GM21723 (cell line): ENCODE results near the gene HRH3.
A peak's percentile ranks its signal among the peaks of the same experiment; 100 is the strongest.

Experiments
- ATAC-seq: cut with Tn5 transposase; IDR thresholded peaks from one replicate; pipeline ENCODE4 v1.9.1; 2021; ENCODE audit warnings: mild to moderate bottlenecking, moderate library complexity; ENCODE audit not compliant: unreplicated experiment

Gene HRH3

GRCh38 chr20:62201173-62202082, 18.6 kb downstream of the HRH3 start:
- no peak for ATAC-seq

- ATAC-seq = no peak
These were observed 19.4 kb downstream of the HRH3 start for GRCh38 chr20:62200491-62201172.

GRCh38 chr20:62198931-62199330, 21.1 kb downstream of the HRH3 start:
- no peak for ATAC-seq

GRCh38 chr20:62198496-62198895, 21.6 kb downstream of the HRH3 start:
- no peak for ATAC-seq

- ATAC-seq = no peak
These were observed 22.3 kb downstream of the HRH3 start for GRCh38 chr20:62197801-62198200.

GRCh38 chr20:62197311-62197710, 22.8 kb downstream of the HRH3 start:
- no peak for ATAC-seq

GRCh38 chr20:62196286-62196685, 23.8 kb downstream of the HRH3 start:
- no peak for ATAC-seq

- ATAC-seq = no peak
These were observed 24.3 kb downstream of the HRH3 start for GRCh38 chr20:62195736-62196135.

- no peak for ATAC-seq
These were observed 25.0 kb downstream of the HRH3 start for GRCh38 chr20:62195075-62195405.

- ATAC-seq = no peak
These were observed 26.7 kb downstream of the HRH3 start for GRCh38 chr20:62193079-62194025.

- ATAC-seq = no peak
These were observed 27.4 kb downstream of the HRH3 start for GRCh38 chr20:62192635-62193034.

- no peak for ATAC-seq
These were observed 28.1 kb downstream of the HRH3 start for GRCh38 chr20:62191781-62192559.

GRCh38 chr20:62190639-62191411, 29.3 kb downstream of the HRH3 start:
- ATAC-seq = no peak

GRCh38 chr20:62186887-62187866, 32.9 kb downstream of the HRH3 start:
- ATAC-seq = no peak

GRCh38 chr20:62186096-62186426, 34.0 kb downstream of the HRH3 start:
- ATAC-seq = no peak

GRCh38 chr20:62183426-62184142, 36.5 kb downstream of the HRH3 start:
- ATAC-seq = no peak

- peak; percentile 89 for ATAC-seq
These were observed 37.3 kb downstream of the HRH3 start, which contains the start of gene MTG2 for GRCh38 chr20:62182469-62183425. Gene MTG2 (plus strand): TSS chr20:62183028. CDS start chr20:62193421, 10,393 bp downstream.
